PC-9 (cell line): ENCODE measurements around the gene RGSL1. TPM values are rescaled to one million over a fixed set of nuclear protein-coding genes. Genes with fewer than 3 reads are reported as not detected.

Experiments used
- BruUV-seq: library from RNA; stranded (reverse); fragments of 400-500 nt; replicated peaks from 2 replicates; lab custom pipeline; 2021; lab: Mats Ljungman, UMichigan
- CTCF ChIA-PET: fragments of 300-600 bp; sonication (Branson Sonifier 250); formaldehyde crosslinking; loops from one replicate; lab custom pipeline; 2022; ENCODE audit warnings: antibody characterized with exemption; lab: Charles Lee
- POLR2A ChIA-PET: fragments of 300-600 bp; sonication (Branson Sonifier 250); formaldehyde crosslinking; loops from one replicate; lab custom pipeline; 2022; ENCODE audit warnings: antibody characterized with exemption; ENCODE audit not compliant: unreplicated experiment; lab: Charles Lee
- DNase-seq, 2 experiments: peaks; one replicate each; pipeline versions ENCODE4 v3.0.0 to v3.0.0-alpha.2; 2015 to 2022; ENCODE audit warnings: mixed read lengths in 1 of 2
- H2AFZ ChIP-seq: fragments of 200-600 bp; sonication (generic); 2 replicates; pipeline ENCODE4 v1.8.1; 2017; ENCODE audit warnings: antibody characterized with exemption
- H3F3A ChIP-seq: fragments of 200-600 bp; sonication (generic); 2 replicates; pipeline ENCODE4 v1.8.1; 2017; ENCODE audit warnings: antibody characterized with exemption, mild to moderate bottlenecking, low read depth; ENCODE audit not compliant: insufficient read depth
- H3K27ac ChIP-seq: fragments of 200-600 bp; sonication (generic); 2 replicates; pipeline ENCODE4 v1.6.1; 2016; ENCODE audit warnings: mixed run types
- H3K27me3 ChIP-seq: fragments of 200-600 bp; sonication (generic); 2 replicates; pipeline ENCODE4 v1.6.1; 2016; ENCODE audit warnings: low read depth, mixed run types; ENCODE audit not compliant: insufficient read depth
- H3K36me3 ChIP-seq: fragments of 200-600 bp; sonication (generic); 2 replicates; pipeline ENCODE4 v1.6.1; 2016; ENCODE audit warnings: low read depth, mixed run types
- H3K4me1 ChIP-seq: fragments of 200-600 bp; sonication (generic); replicated peaks from 2 replicates; pipeline ENCODE4 v1.6.1; 2016; ENCODE audit warnings: mixed run types; ENCODE audit not compliant: insufficient read depth
- H3K4me2 ChIP-seq: fragments of 200-600 bp; sonication (generic); 2 replicates; pipeline ENCODE4 v1.6.1; 2017; ENCODE audit warnings: mixed run types
- H3K4me3 ChIP-seq: fragments of 200-600 bp; sonication (generic); 2 replicates; pipeline ENCODE4 v1.6.1; 2016; ENCODE audit warnings: mixed run types
- H3K79me2 ChIP-seq: fragments of 200-600 bp; sonication (generic); 2 replicates; pipeline ENCODE4 v1.6.1; 2017; ENCODE audit warnings: low read depth, mixed run types
- H3K9me2 ChIP-seq: fragments of 200-600 bp; sonication (generic); 2 replicates; pipeline ENCODE4 v1.8.1; 2017; ENCODE audit warnings: mild to moderate bottlenecking; ENCODE audit not compliant: insufficient read depth
- H3K9me3 ChIP-seq: fragments of 200-600 bp; sonication (generic); 2 replicates; pipeline ENCODE4 v1.8.1; 2016; ENCODE audit warnings: low read depth; ENCODE audit not compliant: insufficient read depth
- H4K20me1 ChIP-seq: fragments of 200-600 bp; sonication (generic); 2 replicates; pipeline ENCODE4 v1.8.1; 2017; ENCODE audit not compliant: insufficient read depth
- EZH2 ChIP-seq: fragments of 200-600 bp; sonication (generic); IDR thresholded peaks from 2 replicates; pipeline ENCODE4 v1.8.0; 2017; ENCODE audit warnings: antibody characterized with exemption, low read depth
- intact Hi-C: fragments of 100-400 bp; cut with micrococcal nuclease; formaldehyde crosslinking; loops from one replicate; pipeline ENCODE4 v1.10.0; 2022; ENCODE audit not compliant: unreplicated experiment
- total RNA-seq: library from RNA; stranded (reverse); gene quantifications from 2 replicates; pipeline ENCODE4 v1.2.3, GENCODE V29; 2021
- TF ChIP-seq, protein P1 (sequence below): fragments of 200-600 bp; sonication (generic); conservative IDR thresholded peaks from 2 replicates; pipeline ENCODE4 v1.6.1; 2017; ENCODE audit warnings: mixed run types, antibody characterized with exemption, mild to moderate bottlenecking, moderate library complexity

RGSL1 gene
- total RNA-seq, 1 experiment from 2014 or later, result not detected

GRCh38 chr1:182408435-182409075 is 41.4 kb upstream of the RGSL1 start:
- no peak overlapping the region for H3K4me2 ChIP-seq
- H3K27ac ChIP-seq, result no peak overlapping the region
- H3K36me3 ChIP-seq, result no peaks in the 10 kb centered on the region
- POLR2A ChIA-PET, result no interaction called here
- H3K4me3 ChIP-seq, result no peak overlapping the region
- no peaks in the 10 kb centered on the region for H3K79me2 ChIP-seq
- no peaks in the 10 kb centered on the region for H4K20me1 ChIP-seq
- no peaks in the 10 kb centered on the region for H3K4me1 ChIP-seq
- H3K9me3 ChIP-seq, result no peaks in the 10 kb centered on the region; the same call in none of the 2 replicates
- no peaks in the 10 kb centered on the region for H3K27me3 ChIP-seq
- TF ChIP-seq, protein P1, sequence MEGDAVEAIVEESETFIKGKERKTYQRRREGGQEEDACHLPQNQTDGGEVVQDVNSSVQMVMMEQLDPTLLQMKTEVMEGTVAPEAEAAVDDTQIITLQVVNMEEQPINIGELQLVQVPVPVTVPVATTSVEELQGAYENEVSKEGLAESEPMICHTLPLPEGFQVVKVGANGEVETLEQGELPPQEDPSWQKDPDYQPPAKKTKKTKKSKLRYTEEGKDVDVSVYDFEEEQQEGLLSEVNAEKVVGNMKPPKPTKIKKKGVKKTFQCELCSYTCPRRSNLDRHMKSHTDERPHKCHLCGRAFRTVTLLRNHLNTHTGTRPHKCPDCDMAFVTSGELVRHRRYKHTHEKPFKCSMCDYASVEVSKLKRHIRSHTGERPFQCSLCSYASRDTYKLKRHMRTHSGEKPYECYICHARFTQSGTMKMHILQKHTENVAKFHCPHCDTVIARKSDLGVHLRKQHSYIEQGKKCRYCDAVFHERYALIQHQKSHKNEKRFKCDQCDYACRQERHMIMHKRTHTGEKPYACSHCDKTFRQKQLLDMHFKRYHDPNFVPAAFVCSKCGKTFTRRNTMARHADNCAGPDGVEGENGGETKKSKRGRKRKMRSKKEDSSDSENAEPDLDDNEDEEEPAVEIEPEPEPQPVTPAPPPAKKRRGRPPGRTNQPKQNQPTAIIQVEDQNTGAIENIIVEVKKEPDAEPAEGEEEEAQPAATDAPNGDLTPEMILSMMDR, result no peak
- TF ChIP-seq EZH2, result no peak
- no peaks in the 10 kb centered on the region for H3F3A ChIP-seq
- intact Hi-C loops, result no loop called here
- CTCF ChIA-PET, result no interaction called here
- no TSS peak for BruUV-seq
- no peak overlapping the region for H2AFZ ChIP-seq
- H3K9me2 ChIP-seq, result no peaks in the 10 kb centered on the region
- DNase-seq, result no peak

DNA sequence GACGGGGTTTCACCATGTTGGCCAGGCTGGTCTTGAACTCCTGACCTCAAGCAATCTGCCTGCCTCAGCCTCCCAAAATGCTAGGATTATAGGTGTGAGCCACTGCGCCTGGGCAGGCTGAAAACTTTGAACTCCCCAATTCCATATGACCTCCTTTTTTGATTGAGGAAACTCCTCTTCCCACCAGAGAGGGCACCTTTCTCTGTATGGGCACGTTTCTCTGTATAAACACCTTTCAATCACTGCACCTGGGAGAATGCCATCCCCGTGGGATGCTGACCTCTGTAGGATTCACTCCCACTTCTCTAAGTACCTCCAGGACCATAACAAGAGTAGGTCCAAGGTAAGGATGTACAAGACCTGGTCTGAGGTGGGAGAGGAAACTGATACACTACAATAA is 39.8 kb upstream of the RGSL1 start:
- Histone ChIP-seq H3K27me3 (peaks cover 4% of the 10 kb centered on the region; the same call in 1 of the 2 replicates), H3K4me3 (no peak overlapping the region), H3F3A (no peaks in the 10 kb centered on the region), H3K4me2 (no peak overlapping the region), H4K20me1 (no peaks in the 10 kb centered on the region), H3K79me2 (no peaks in the 10 kb centered on the region), H3K9me3 (no peaks in the 10 kb centered on the region; the same call in none of the 2 replicates), H2AFZ (no peak overlapping the region), H3K36me3 (no peaks in the 10 kb centered on the region), H3K9me2 (no peaks in the 10 kb centered on the region), H3K27ac (no peak overlapping the region), H3K4me1 (no peaks in the 10 kb centered on the region)
- intact Hi-C loops, result no loop called here
- no TSS peak for BruUV-seq
- TF ChIP-seq, protein P1, result no peak
- TF ChIP-seq EZH2, result no peak
- no peak for DNase-seq
- ChIA-PET CTCF (no interaction called here), POLR2A (no interaction called here)

- DNase-seq, result no peak
- no peaks in the 10 kb centered on the region for H3K4me1 ChIP-seq
- no peak overlapping the region for H2AFZ ChIP-seq
- peaks cover 4% of the 10 kb centered on the region; the same call in 1 of the 2 replicates for H3K27me3 ChIP-seq
- POLR2A ChIA-PET, result no interaction called here
- TF ChIP-seq, protein P1, result no peak
- no peak for TF ChIP-seq EZH2
- H3K27ac ChIP-seq, result no peak overlapping the region
- intact Hi-C loops, result no loop called here
- no peaks in the 10 kb centered on the region for H3K9me2 ChIP-seq
- no peak overlapping the region for H3K4me3 ChIP-seq
- no peaks in the 10 kb centered on the region; the same call in none of the 2 replicates for H3K9me3 ChIP-seq
- no peaks in the 10 kb centered on the region for H3K79me2 ChIP-seq
- BruUV-seq, result no TSS peak
- CTCF ChIA-PET, result no interaction called here
- no peaks in the 10 kb centered on the region for H4K20me1 ChIP-seq
- H3K36me3 ChIP-seq, result no peaks in the 10 kb centered on the region
- H3F3A ChIP-seq, result no peaks in the 10 kb centered on the region
- H3K4me2 ChIP-seq, result no peak overlapping the region
Measured at GRCh38 chr1:182410620-182411273, 39.2 kb upstream of the RGSL1 start.
